HepG2 (cell line): ENCODE measurements around the gene A3GALT2. TPM values are rescaled to one million over a fixed set of nuclear protein-coding genes. Genes with fewer than 3 reads are reported as not detected.

Experiments
- CENPX ChIP-seq: sonication (generic); formaldehyde crosslinking; IDR thresholded peaks from 2 replicates; pipeline ENCODE4 v1.9.0; 2021; ENCODE audit warnings: mild to moderate bottlenecking, missing genetic modification reagents, moderate library complexity
- DMAP1 ChIP-seq: IDR thresholded peaks from 2 replicates; pipeline ENCODE4 v1.6.1; 2016
- HIVEP1 ChIP-seq: sonication (generic); formaldehyde crosslinking; IDR thresholded peaks from 2 replicates; pipeline ENCODE4 v1.4.0; 2020; ENCODE audit warnings: mild to moderate bottlenecking, missing genetic modification reagents
- HNF4A ChIP-seq: sonication (generic); formaldehyde crosslinking; IDR thresholded peaks from 2 replicates; pipeline ENCODE4 v1.4.0; 2020; ENCODE audit warnings: missing genetic modification reagents
- LCORL ChIP-seq, 2 experiments: fragments of 450-650 bp in 1 of 2; sonication (generic) in 1 of 2; formaldehyde crosslinking in 1 of 2; IDR thresholded peaks; 2 replicates each; pipeline versions ENCODE4 v1.5.0 to v1.6.1; 2017 to 2020; ENCODE audit warnings: antibody characterized with exemption in 1 of 2, missing genetic modification reagents in 1 of 2
- MAF1 ChIP-seq: sonication (generic); formaldehyde crosslinking; IDR thresholded peaks from 2 replicates; pipeline ENCODE4 v1.5.0; 2020; ENCODE audit warnings: missing genetic modification reagents, borderline replicate concordance
- MEIS2 ChIP-seq: sonication (generic); formaldehyde crosslinking; IDR thresholded peaks from 2 replicates; pipeline ENCODE4 v1.9.0; 2021; ENCODE audit warnings: mild to moderate bottlenecking, missing genetic modification reagents
- NFATC3 ChIP-seq: sonication (generic); formaldehyde crosslinking; IDR thresholded peaks from 2 replicates; pipeline ENCODE4 v1.5.1; 2020; ENCODE audit warnings: mild to moderate bottlenecking, missing genetic modification reagents
- PAF1 ChIP-seq: IDR thresholded peaks from 2 replicates; pipeline ENCODE4 v1.6.1; 2016; ENCODE audit warnings: missing genetic modification reagents, missing compliant biosample characterization
- ZBTB42 ChIP-seq: sonication (generic); formaldehyde crosslinking; IDR thresholded peaks from 2 replicates; pipeline ENCODE4 v1.5.0; 2020; ENCODE audit warnings: mild to moderate bottlenecking, missing genetic modification reagents
- ZNF143 ChIP-seq: sonication (generic); formaldehyde crosslinking; IDR thresholded peaks from 2 replicates; pipeline ENCODE4 v1.4.0; 2020; ENCODE audit warnings: missing genetic modification reagents
- ZNF160 ChIP-seq: sonication (generic); formaldehyde crosslinking; IDR thresholded peaks from 2 replicates; pipeline ENCODE4 v1.8.0; 2022; ENCODE audit warnings: mild to moderate bottlenecking, inconsistent platforms, missing genetic modification reagents
- ZNF230 ChIP-seq: sonication (generic); formaldehyde crosslinking; IDR thresholded peaks from 2 replicates; pipeline ENCODE4 v1.4.0; 2020; ENCODE audit warnings: mild to moderate bottlenecking, missing genetic modification reagents
- ZNF317 ChIP-seq: sonication (generic); formaldehyde crosslinking; IDR thresholded peaks from 2 replicates; pipeline ENCODE4 v1.5.0; 2020; ENCODE audit warnings: mild to moderate bottlenecking, missing genetic modification reagents
- ZNF44 ChIP-seq: sonication (generic); formaldehyde crosslinking; IDR thresholded peaks from 2 replicates; pipeline ENCODE4 v1.5.1; 2020; ENCODE audit warnings: mild to moderate bottlenecking, missing genetic modification reagents
- ZNF598 ChIP-seq: sonication (generic); formaldehyde crosslinking; IDR thresholded peaks from 2 replicates; pipeline ENCODE4 v1.5.1; 2020; ENCODE audit warnings: mild to moderate bottlenecking, missing genetic modification reagents, borderline replicate concordance
- ZNF747 ChIP-seq: sonication (generic); formaldehyde crosslinking; IDR thresholded peaks from 2 replicates; pipeline ENCODE4 v1.8.1; 2023; ENCODE audit warnings: missing genetic modification reagents, mild to moderate bottlenecking, borderline replicate concordance
- polyA plus RNA-seq, 8 experiments: library from polyadenylated mRNA; depleted of rRNA in 3 of 8; stranded (reverse) in 7 of 8; unstranded in 1 of 8; fragments of >200 nt; fragmentation: Illumina TruSeq in 4 of 8; extraction: Trizol in 4 of 8; gene quantifications; 2 replicates each; pipeline versions ENCODE4 v1.2.1 to v1.2.3, GENCODE V29; 2011 to 2016; ENCODE audit warnings: low read depth in 4 of 8, missing spikeins in 1 of 8, mixed read lengths in 1 of 8; ENCODE audit not compliant: insufficient read depth in 1 of 8
- total RNA-seq, 5 experiments: library from RNA; depleted of rRNA; stranded (reverse); fragments of >200 nt; fragmentation: Illumina TruSeq; extraction: Trizol; gene quantifications; 2 replicates each; pipeline ENCODE4 v1.2.3, GENCODE V29; 2016; ENCODE audit warnings: low read depth in 1 of 5
- TF ChIP-seq, protein P1 (sequence below): sonication (generic); formaldehyde crosslinking; IDR thresholded peaks from 2 replicates; pipeline ENCODE4 v1.4.0; 2020; ENCODE audit warnings: mild to moderate bottlenecking, low read depth, missing genetic modification reagents
- TF ChIP-seq, protein P2 (sequence below): sonication (generic); formaldehyde crosslinking; IDR thresholded peaks from 2 replicates; pipeline ENCODE4 v1.8.0; 2022; ENCODE audit warnings: missing genetic modification reagents, mild to moderate bottlenecking, moderate library complexity, borderline replicate concordance
- TF ChIP-seq, protein P3 (sequence below): sonication (generic); formaldehyde crosslinking; IDR thresholded peaks from 2 replicates; pipeline ENCODE4 v1.4.0; 2020; ENCODE audit warnings: low read depth, mild to moderate bottlenecking, missing genetic modification reagents
- TF ChIP-seq, protein P4 (sequence below): sonication (generic); formaldehyde crosslinking; IDR thresholded peaks from 2 replicates; pipeline ENCODE4 v1.5.0; 2020; ENCODE audit warnings: missing genetic modification reagents, mild to moderate bottlenecking, borderline replicate concordance
- TF ChIP-seq, protein P5 (sequence below): sonication (generic); formaldehyde crosslinking; IDR thresholded peaks from 2 replicates; pipeline ENCODE4 v1.5.1; 2020; ENCODE audit warnings: missing genetic modification reagents, mild to moderate bottlenecking, borderline replicate concordance

The A3GALT2 gene
- total and polyA plus RNA-seq, 2 of the 13 experiments (the other 11 are each of a cell fraction or from before 2014, with no cell fraction given), result not detected

DNA sequence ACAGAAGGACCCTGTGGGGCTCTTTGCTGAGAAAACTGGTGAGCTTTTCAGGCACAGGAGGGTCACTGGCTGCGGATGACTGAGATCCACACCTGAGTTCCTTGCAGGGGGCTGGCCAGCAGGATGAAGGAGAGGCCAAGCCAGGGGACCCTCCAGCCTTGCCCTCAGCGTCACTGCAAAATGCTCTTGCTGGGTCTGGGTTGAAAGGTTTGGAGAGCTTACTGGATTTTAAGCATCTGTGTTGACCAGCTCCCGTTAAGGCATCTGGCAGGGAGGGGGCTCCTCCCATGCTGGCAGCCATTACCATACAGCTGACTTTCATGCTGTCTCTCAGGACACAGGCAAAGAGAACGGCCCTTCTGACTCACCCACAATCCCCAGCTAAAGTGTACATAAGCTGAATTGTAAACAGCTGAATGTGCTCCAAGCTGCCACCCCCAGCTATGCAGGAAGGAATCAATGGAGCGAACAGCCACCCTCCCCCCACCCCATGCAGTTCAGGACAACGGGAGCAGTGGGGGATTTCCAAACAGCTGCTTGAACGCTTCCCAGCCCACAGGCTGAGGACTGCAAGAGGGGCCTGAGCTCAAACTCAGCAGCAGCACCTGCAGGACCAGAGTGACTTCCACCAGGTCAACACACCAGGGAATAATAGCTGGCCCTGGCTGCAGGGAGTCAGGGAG lies 21.3 kb upstream of the A3GALT2 start (continued):
- TF ChIP-seq, protein P1, sequence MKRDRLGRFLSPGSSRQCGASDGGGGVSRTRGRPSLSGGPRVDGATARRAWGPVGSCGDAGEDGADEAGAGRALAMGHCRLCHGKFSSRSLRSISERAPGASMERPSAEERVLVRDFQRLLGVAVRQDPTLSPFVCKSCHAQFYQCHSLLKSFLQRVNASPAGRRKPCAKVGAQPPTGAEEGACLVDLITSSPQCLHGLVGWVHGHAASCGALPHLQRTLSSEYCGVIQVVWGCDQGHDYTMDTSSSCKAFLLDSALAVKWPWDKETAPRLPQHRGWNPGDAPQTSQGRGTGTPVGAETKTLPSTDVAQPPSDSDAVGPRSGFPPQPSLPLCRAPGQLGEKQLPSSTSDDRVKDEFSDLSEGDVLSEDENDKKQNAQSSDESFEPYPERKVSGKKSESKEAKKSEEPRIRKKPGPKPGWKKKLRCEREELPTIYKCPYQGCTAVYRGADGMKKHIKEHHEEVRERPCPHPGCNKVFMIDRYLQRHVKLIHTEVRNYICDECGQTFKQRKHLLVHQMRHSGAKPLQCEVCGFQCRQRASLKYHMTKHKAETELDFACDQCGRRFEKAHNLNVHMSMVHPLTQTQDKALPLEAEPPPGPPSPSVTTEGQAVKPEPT (CRISPR knock-in tag), result peak; percentile 71; the same call in 1 of the 2 replicates
- TF ChIP-seq ZNF230 (CRISPR knock-in tag) (peak; percentile 73; the same call in 1 of the 2 replicates), MEIS2 (CRISPR knock-in tag) (peak; percentile 88), ZNF317 (CRISPR knock-in tag) (peak; percentile 90), ZNF44 (CRISPR knock-in tag) (no peak), LCORL (IDR thresholded peaks at IDR 0.05) (no peak), LCORL (CRISPR knock-in tag; IDR thresholded peaks at IDR 0.05) (peak; percentile 98), ZNF160 (CRISPR knock-in tag) (peak; percentile 82; the same call in 1 of the 2 replicates), ZBTB42 (CRISPR knock-in tag) (no peak; the same call in 1 of the 2 replicates), MAF1 (no peak), ZNF747 (peak; percentile 87; the same call in 1 of the 2 replicates), ZNF598 (CRISPR knock-in tag) (0 out of 2 replicates have a peak, but pooled peaks have one; percentile 42), NFATC3 (CRISPR knock-in tag) (no peak), HNF4A (peak; percentile 75), HIVEP1 (CRISPR knock-in tag) (peak; percentile 97), PAF1 (CRISPR knock-in tag) (0 out of 2 replicates have a peak, but pooled peaks have one; percentile 59), ZNF143 (CRISPR knock-in tag) (peak; percentile 86), CENPX (CRISPR knock-in tag) (no peak), DMAP1 (peak; percentile 80; the same call in 1 of the 2 replicates)
- TF ChIP-seq, protein P2, sequence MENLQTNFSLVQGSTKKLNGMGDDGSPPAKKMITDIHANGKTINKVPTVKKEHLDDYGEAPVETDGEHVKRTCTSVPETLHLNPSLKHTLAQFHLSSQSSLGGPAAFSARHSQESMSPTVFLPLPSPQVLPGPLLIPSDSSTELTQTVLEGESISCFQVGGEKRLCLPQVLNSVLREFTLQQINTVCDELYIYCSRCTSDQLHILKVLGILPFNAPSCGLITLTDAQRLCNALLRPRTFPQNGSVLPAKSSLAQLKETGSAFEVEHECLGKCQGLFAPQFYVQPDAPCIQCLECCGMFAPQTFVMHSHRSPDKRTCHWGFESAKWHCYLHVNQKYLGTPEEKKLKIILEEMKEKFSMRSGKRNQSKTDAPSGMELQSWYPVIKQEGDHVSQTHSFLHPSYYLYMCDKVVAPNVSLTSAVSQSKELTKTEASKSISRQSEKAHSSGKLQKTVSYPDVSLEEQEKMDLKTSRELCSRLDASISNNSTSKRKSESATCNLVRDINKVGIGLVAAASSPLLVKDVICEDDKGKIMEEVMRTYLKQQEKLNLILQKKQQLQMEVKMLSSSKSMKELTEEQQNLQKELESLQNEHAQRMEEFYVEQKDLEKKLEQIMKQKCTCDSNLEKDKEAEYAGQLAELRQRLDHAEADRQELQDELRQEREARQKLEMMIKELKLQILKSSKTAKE (CRISPR knock-in tag), result peak; percentile 82
- TF ChIP-seq, protein P3, sequence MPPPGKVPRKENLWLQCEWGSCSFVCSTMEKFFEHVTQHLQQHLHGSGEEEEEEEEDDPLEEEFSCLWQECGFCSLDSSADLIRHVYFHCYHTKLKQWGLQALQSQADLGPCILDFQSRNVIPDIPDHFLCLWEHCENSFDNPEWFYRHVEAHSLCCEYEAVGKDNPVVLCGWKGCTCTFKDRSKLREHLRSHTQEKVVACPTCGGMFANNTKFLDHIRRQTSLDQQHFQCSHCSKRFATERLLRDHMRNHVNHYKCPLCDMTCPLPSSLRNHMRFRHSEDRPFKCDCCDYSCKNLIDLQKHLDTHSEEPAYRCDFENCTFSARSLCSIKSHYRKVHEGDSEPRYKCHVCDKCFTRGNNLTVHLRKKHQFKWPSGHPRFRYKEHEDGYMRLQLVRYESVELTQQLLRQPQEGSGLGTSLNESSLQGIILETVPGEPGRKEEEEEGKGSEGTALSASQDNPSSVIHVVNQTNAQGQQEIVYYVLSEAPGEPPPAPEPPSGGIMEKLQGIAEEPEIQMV, result peak; percentile 68
- TF ChIP-seq, protein P4, sequence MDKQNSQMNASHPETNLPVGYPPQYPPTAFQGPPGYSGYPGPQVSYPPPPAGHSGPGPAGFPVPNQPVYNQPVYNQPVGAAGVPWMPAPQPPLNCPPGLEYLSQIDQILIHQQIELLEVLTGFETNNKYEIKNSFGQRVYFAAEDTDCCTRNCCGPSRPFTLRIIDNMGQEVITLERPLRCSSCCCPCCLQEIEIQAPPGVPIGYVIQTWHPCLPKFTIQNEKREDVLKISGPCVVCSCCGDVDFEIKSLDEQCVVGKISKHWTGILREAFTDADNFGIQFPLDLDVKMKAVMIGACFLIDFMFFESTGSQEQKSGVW (CRISPR knock-in tag), result no peak
- TF ChIP-seq, protein P5, sequence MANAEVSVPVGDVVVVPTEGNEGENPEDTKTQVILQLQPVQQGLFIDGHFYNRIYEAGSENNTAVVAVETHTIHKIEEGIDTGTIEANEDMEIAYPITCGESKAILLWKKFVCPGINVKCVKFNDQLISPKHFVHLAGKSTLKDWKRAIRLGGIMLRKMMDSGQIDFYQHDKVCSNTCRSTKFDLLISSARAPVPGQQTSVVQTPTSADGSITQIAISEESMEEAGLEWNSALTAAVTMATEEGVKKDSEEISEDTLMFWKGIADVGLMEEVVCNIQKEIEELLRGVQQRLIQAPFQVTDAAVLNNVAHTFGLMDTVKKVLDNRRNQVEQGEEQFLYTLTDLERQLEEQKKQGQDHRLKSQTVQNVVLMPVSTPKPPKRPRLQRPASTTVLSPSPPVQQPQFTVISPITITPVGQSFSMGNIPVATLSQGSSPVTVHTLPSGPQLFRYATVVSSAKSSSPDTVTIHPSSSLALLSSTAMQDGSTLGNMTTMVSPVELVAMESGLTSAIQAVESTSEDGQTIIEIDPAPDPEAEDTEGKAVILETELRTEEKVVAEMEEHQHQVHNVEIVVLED (CRISPR knock-in tag), result peak; percentile 64
